ENCODE data around the gene RGS14. TPM values are rescaled to one million over a fixed set of nuclear protein-coding genes. Genes with fewer than 3 reads are reported as not detected.

Gene RGS14
- polyA plus RNA-seq, 4 donors = 12.8 to 31.3 (median 20.6) TPM

DNA sequence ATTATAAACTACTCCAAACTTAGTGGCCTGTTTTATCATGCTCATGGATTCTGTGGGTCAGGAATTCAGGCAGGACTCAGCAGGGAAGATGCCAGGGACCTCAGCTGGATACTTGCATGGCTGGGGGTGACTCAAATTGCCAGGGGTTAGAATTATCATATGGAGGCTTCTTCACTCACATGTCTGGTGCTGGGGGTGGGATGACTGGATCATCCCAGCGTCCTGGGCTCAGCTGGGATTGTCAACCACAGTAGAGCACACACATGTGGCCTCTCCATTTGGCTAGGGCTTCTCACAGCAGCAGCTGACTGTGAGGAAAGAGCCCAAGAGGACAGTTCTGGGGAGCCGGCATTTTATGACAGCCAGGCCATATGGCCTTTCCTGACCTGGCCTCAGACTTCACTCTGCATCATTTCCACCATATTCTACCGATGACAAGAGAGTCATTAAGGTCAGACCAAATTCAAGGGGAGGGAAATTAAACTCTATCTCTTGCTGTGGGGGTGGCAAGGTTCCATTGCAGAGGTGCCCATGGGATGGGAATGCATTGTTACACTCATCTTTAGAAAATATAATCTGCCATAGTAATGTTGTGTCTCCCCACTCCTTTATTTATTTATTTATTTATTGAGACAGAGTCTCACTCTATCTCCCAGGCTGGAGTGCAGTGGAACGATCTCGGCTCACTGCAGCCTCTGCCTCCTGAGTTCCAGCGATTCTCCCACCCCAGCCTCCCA, 63.5 kb downstream of the RGS14 start:
- H3K4me1 ChIP-seq (ENCODE audit: control insufficient read depth in 3 of 3, insufficient read depth in 2 of 3, low read depth in 1 of 3, low read length in 2 of 3) = peaks cover 0 to 6% (median 4%) of the 10 kb centered on the region in 3 donors
- H3K27ac ChIP-seq (ENCODE audit: low read depth in 1 of 3, low read length in 2 of 3) = no peak overlapping the region
- no peaks in the 10 kb centered on the region for H3K36me3 ChIP-seq (ENCODE audit: control insufficient read depth in 3 of 3, insufficient read depth in 2 of 3, low read depth in 1 of 3, low read length in 3 of 3)
- no peak overlapping the region for H3K4me3 ChIP-seq (ENCODE audit: low read depth in 1 of 3, low read length in 3 of 3)
- 80 to 92% (median 92%) methylated on average over 6 of the region's 6 CpGs for whole genome bisulfite sequencing, 3 donors
- H3K9me3 ChIP-seq (ENCODE audit: control insufficient read depth in 2 of 2, insufficient read depth in 1 of 2, low read depth in 1 of 2, low read length in 1 of 2) = no peaks in the 10 kb centered on the region
- FAIRE-seq = no peak
- no peaks in the 10 kb centered on the region for H3K27me3 ChIP-seq (ENCODE audit: control insufficient read depth in 3 of 3, insufficient read depth in 3 of 3, low read length in 3 of 3)
- DNase-seq = no peak

Other genes starting within 250 kb of the RGS14 start
- gene NSD1, start 224.2 kb upstream of the RGS14 start, polyA plus RNA-seq = 10 to 100 TPM in 2 of 4 donors, 1 to 10 TPM in 2; 4.3 to 27.2 (median 11.5) TPM
- gene RAB24, start 54.2 kb upstream of the RGS14 start, polyA plus RNA-seq = 10 to 100 TPM; 48.1 to 80.1 (median 73.0) TPM
- gene PRELID1, start 54.1 kb upstream of the RGS14 start, polyA plus RNA-seq = 100 to 1,000 TPM; 278 to 457 (median 339) TPM
- 10 to 100 TPM; 11.9 to 22.9 (median 14.4) TPM for gene MXD3, start 46.0 kb upstream of the RGS14 start, polyA plus RNA-seq
- 100 to 1,000 TPM in 2 of 4 donors, 10 to 100 TPM in 2; 73.6 to 304 (median 158) TPM for gene LMAN2, start 6.3 kb upstream of the RGS14 start, polyA plus RNA-seq
- gene SLC34A1, start 26.5 kb downstream of the RGS14 start, polyA plus RNA-seq = under 1 TPM in 2 of 4 donors, not detected in 2; 0.01 to 0.07 TPM
- gene PFN3, start 42.7 kb downstream of the RGS14 start, polyA plus RNA-seq = not detected
- gene F12, start 51.6 kb downstream of the RGS14 start, polyA plus RNA-seq = 10 to 100 TPM in 3 of 4 donors, under 1 TPM in 1; 0.28 to 22.4 (median 18.6) TPM
- gene GRK6, start 68.8 kb downstream of the RGS14 start, polyA plus RNA-seq = 10 to 100 TPM; 17.0 to 29.5 (median 24.4) TPM
- 1 to 10 TPM in 3 of 4 donors, under 1 TPM in 1; 0.86 to 3.7 (median 2.0) TPM for gene PRR7, start 88.9 kb downstream of the RGS14 start, polyA plus RNA-seq
- gene DBN1, start 115.7 kb downstream of the RGS14 start, polyA plus RNA-seq = 10 to 100 TPM in 2 of 4 donors, 1 to 10 TPM in 2; 1.6 to 32.0 (median 14.2) TPM
- gene PDLIM7, start 139.7 kb downstream of the RGS14 start, polyA plus RNA-seq = 10 to 100 TPM in 2 of 4 donors, 1 to 10 TPM in 2; 3.8 to 44.4 (median 18.3) TPM
- gene DOK3, start 151.9 kb downstream of the RGS14 start, polyA plus RNA-seq = 1 to 10 TPM; 3.1 to 6.0 (median 4.1) TPM
- 10 to 100 TPM; 81.9 to 95.4 (median 87.6) TPM for gene DDX41, start 159.0 kb downstream of the RGS14 start, polyA plus RNA-seq
- 100 to 1,000 TPM in 2 of 4 donors, 10 to 100 TPM in 2; 68.7 to 336 (median 155) TPM for gene FAM193B, start 196.6 kb downstream of the RGS14 start, polyA plus RNA-seq
- gene TMED9, start 234.3 kb downstream of the RGS14 start, polyA plus RNA-seq = 100 to 1,000 TPM in 2 of 4 donors, 10 to 100 TPM in 2; 34.9 to 183 (median 86.3) TPM
- gene B4GALT7, start 242.2 kb downstream of the RGS14 start, polyA plus RNA-seq = 10 to 100 TPM; 10.5 to 29.0 (median 22.2) TPM

Measured in small intestine (tissue), 7 donors.